Left hindlimb (tissue), 1 donor: ENCODE measurements around the gene CD70.
"Not testable (repeated sequence)": the region's sequence is repeated elsewhere in the genome, so short reads cannot be mapped to it uniquely, and the experiment has no call there.

Experiments used
- DNase-seq: peaks from one replicate; pipeline ENCODE4 v3.0.0-alpha.2; 2018

The CD70 gene

GRCh38 chr19:6597471-6598253 lies 6.7 kb upstream of the CD70 start:
- DNase-seq, result not testable (repeated sequence)

GRCh38 chr19:6596621-6597020 lies 5.7 kb upstream of the CD70 start:
- no peak for DNase-seq

GRCh38 chr19:6593651-6594416 lies 2.9 kb upstream of the CD70 start:
- DNase-seq, result no peak

GRCh38 chr19:6590258-6590826 lies 608 bp downstream of the CD70 start:
- DNase-seq, result peak; percentile 45

- no peak for DNase-seq
Observed at GRCh38 chr19:6589711-6590257, 1.2 kb downstream of the CD70 start.

GRCh38 chr19:6588508-6589345 lies 2.2 kb downstream of the CD70 start:
- no peak for DNase-seq

- no peak for DNase-seq
Observed at GRCh38 chr19:6587998-6588507, 2.9 kb downstream of the CD70 start.

- no peak for DNase-seq
Observed at GRCh38 chr19:6587093-6587820, 3.7 kb downstream of the CD70 start.

GRCh38 chr19:6586726-6587092 lies 4.2 kb downstream of the CD70 start:
- DNase-seq, result no peak

GRCh38 chr19:6586056-6586455 lies 4.9 kb downstream of the CD70 start:
- DNase-seq, result no peak

- not testable (repeated sequence) for DNase-seq
Observed at GRCh38 chr19:6582515-6583484, 8.2 kb downstream of the CD70 start.

- DNase-seq, result no peak
Observed at GRCh38 chr19:6580313-6580712, 10.6 kb downstream of the CD70 start.

- no peak for DNase-seq
Observed at GRCh38 chr19:6579450-6580178, 11.3 kb downstream of the CD70 start.

GRCh38 chr19:6577476-6578125 lies 13.3 kb downstream of the CD70 start:
- DNase-seq, result no peak

GRCh38 chr19:6576869-6577475 lies 14.0 kb downstream of the CD70 start:
- no peak for DNase-seq

- no peak for DNase-seq
Observed at GRCh38 chr19:6573350-6573749, 17.6 kb downstream of the CD70 start.

- DNase-seq, result no peak
Observed at GRCh38 chr19:6572217-6572616, 18.7 kb downstream of the CD70 start.

GRCh38 chr19:6571167-6571566 lies 19.8 kb downstream of the CD70 start:
- no peak for DNase-seq

- no peak for DNase-seq
Observed at GRCh38 chr19:6570764-6571163, 20.2 kb downstream of the CD70 start.
